Subcutaneous adipose tissue (tissue), 4 donors: ENCODE results near the gene UFSP1. TPM values are rescaled to one million over a fixed set of nuclear protein-coding genes. Genes with fewer than 3 reads are reported as not detected.

Source experiments
- CTCF ChIP-seq: fragments of 450-650 bp; IDR thresholded peaks from one replicate; pipeline ENCODE4 v1.5.1; 2016; ENCODE audit warnings: low read depth, mild to moderate bottlenecking, control low read depth, antibody characterized with exemption, moderate library complexity
- total RNA-seq, 4 donors: library from RNA; depleted of rRNA; stranded (reverse); fragments of >200 nt; gene quantifications; one replicate each; pipeline ENCODE4 v1.1.0, GENCODE V29; 2016

UFSP1 gene
- total RNA-seq, 4 donors from 2014 or later: 1.0 to 6.0 (median 4.6) TPM; not detected in 1

GRCh38 chr7:100908512-100908911 is 19.0 kb upstream of the UFSP1 start:
- TF ChIP-seq CTCF: no peak

GRCh38 chr7:100902638-100903037 is 13.1 kb upstream of the UFSP1 start:
- no peak for TF ChIP-seq CTCF

GRCh38 chr7:100901921-100902332 is 12.4 kb upstream of the UFSP1 start:
- no peak for TF ChIP-seq CTCF

GRCh38 chr7:100900978-100901377 is 11.5 kb upstream of the UFSP1 start:
- no peak for TF ChIP-seq CTCF

- no peak for TF ChIP-seq CTCF
Observed at GRCh38 chr7:100899432-100899831, 9.9 kb upstream of the UFSP1 start.

GRCh38 chr7:100897772-100898454 is 8.4 kb upstream of the UFSP1 start:
- TF ChIP-seq CTCF: no peak

- TF ChIP-seq CTCF: no peak
Observed at GRCh38 chr7:100896732-100897608, 7.5 kb upstream of the UFSP1 start.
